ENCODE data around the gene GAS2L1. TPM values are rescaled to one million over a fixed set of nuclear protein-coding genes. Genes with fewer than 3 reads are reported as not detected.

The GAS2L1 gene
- polyA plus RNA-seq, 2 of the 4 experiments (the other 2 are of a cell fraction), result 7.6 to 17.2 TPM

DNA sequence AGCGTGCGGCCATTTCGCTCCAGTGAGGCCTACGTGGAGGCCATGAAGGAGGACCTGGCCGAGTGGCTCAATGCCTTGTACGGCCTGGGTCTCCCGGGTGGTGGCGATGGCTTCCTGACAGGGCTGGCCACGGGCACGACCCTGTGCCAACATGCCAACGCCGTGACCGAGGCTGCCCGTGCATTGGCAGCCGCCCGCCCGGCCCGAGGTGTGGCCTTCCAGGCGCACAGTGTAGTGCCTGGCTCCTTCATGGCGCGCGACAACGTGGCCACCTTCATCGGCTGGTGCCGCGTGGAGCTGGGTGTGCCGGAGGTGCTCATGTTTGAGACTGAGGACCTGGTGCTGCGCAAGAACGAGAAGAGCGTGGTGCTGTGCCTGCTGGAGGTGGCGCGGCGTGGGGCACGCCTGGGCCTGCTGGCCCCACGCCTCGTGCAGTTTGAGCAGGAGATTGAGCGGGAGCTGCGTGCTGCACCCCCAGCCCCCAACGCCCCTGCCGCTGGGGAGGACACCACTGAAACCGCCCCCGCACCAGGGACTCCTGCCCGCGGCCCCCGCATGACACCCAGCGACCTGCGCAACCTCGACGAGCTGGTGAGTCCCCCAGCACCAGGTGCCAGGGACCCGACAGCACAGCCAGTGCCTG, 1.8 kb downstream of the GAS2L1 start:
- 94% methylated on average over 25 of the region's 50 CpGs for WGBS (ENCODE audit: missing lambda C conversion rate)
- Histone ChIP-seq H3K4me2 (peak overlapping the region; percentile 94), H3K27ac (peak overlapping the region in 1 of 2 experiments; percentile 98; a peak in 3 of 6 replicates), H3K4me3 (no peak overlapping the region), H3K9me3 (no peaks in the 10 kb centered on the region), H3K4me1 (peaks cover 45% of the 10 kb centered on the region)
- no peak for TF ChIP-seq RNF2 (IDR thresholded peaks at IDR 0.05; ENCODE audit: borderline replicate concordance, low read depth)
- TF ChIP-seq, protein P1, sequence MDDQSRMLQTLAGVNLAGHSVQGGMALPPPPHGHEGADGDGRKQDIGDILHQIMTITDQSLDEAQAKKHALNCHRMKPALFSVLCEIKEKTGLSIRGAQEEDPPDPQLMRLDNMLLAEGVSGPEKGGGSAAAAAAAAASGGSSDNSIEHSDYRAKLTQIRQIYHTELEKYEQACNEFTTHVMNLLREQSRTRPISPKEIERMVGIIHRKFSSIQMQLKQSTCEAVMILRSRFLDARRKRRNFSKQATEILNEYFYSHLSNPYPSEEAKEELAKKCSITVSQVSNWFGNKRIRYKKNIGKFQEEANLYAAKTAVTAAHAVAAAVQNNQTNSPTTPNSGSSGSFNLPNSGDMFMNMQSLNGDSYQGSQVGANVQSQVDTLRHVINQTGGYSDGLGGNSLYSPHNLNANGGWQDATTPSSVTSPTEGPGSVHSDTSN (IDR thresholded peaks at IDR 0.05), result no peak
- TF ChIP-seq HOXA7 (CRISPR knock-in tag; IDR thresholded peaks at IDR 0.05), result no peak
- TF ChIP-seq NR3C1 (IDR thresholded peaks at IDR 0.05), result no peak
- no peak for TF ChIP-seq NPAS2 (CRISPR knock-in tag; IDR thresholded peaks at IDR 0.05; ENCODE audit: borderline replicate concordance)
- no peak for TF ChIP-seq EHMT2 (IDR thresholded peaks at IDR 0.05; ENCODE audit: low read depth)
- no peak for TF ChIP-seq CBX8 (IDR thresholded peaks at IDR 0.05)
- no peak for TF ChIP-seq RCOR1 (IDR thresholded peaks at IDR 0.05; ENCODE audit: low read depth, low read length)
- TF ChIP-seq FOSL2 (IDR thresholded peaks at IDR 0.05), result no peak
- TF ChIP-seq FOSL2 (CRISPR knock-in tag; IDR thresholded peaks at IDR 0.05), result no peak
- TF ChIP-seq, protein P2, sequence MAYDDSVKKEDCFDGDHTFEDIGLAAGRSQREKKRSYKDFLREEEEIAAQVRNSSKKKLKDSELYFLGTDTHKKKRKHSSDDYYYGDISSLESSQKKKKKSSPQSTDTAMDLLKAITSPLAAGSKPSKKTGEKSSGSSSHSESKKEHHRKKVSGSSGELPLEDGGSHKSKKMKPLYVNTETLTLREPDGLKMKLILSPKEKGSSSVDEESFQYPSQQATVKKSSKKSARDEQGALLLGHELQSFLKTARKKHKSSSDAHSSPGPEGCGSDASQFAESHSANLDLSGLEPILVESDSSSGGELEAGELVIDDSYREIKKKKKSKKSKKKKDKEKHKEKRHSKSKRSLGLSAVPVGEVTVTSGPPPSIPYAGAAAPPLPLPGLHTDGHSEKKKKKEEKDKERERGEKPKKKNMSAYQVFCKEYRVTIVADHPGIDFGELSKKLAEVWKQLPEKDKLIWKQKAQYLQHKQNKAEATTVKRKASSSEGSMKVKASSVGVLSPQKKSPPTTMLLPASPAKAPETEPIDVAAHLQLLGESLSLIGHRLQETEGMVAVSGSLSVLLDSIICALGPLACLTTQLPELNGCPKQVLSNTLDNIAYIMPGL (CRISPR knock-in tag; IDR thresholded peaks at IDR 0.05; ENCODE audit: borderline replicate concordance), result no peak
- TF ChIP-seq, protein P3, sequence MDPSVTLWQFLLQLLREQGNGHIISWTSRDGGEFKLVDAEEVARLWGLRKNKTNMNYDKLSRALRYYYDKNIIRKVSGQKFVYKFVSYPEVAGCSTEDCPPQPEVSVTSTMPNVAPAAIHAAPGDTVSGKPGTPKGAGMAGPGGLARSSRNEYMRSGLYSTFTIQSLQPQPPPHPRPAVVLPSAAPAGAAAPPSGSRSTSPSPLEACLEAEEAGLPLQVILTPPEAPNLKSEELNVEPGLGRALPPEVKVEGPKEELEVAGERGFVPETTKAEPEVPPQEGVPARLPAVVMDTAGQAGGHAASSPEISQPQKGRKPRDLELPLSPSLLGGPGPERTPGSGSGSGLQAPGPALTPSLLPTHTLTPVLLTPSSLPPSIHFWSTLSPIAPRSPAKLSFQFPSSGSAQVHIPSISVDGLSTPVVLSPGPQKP (IDR thresholded peaks at IDR 0.05; ENCODE audit: low read depth, low read length), result no peak
- no peak for TF ChIP-seq EP300 (IDR thresholded peaks at IDR 0.05)
- TF ChIP-seq HOXB5 (CRISPR knock-in tag; IDR thresholded peaks at IDR 0.05), result no peak
- TF ChIP-seq MAZ (IDR thresholded peaks at IDR 0.05; ENCODE audit: borderline replicate concordance, low read depth, low read length), result no peak
- no peak for TF ChIP-seq PHF8 (IDR thresholded peaks at IDR 0.05; ENCODE audit: borderline replicate concordance, low read depth)
- ATAC-seq, result no peak
- CTCF ChIA-PET, result interaction anchor here (0.9 kb wide), 1 partner anchor 50 kb away, joined by 3 read pairs; no protein-coding TSS in a partner anchor
- no peak for DNase-seq (ENCODE audit: low read depth in 1 of 2, low spot score in 1 of 2)
- POLR2A ChIA-PET, result no interaction called here
- no peak for FAIRE-seq

DNA sequence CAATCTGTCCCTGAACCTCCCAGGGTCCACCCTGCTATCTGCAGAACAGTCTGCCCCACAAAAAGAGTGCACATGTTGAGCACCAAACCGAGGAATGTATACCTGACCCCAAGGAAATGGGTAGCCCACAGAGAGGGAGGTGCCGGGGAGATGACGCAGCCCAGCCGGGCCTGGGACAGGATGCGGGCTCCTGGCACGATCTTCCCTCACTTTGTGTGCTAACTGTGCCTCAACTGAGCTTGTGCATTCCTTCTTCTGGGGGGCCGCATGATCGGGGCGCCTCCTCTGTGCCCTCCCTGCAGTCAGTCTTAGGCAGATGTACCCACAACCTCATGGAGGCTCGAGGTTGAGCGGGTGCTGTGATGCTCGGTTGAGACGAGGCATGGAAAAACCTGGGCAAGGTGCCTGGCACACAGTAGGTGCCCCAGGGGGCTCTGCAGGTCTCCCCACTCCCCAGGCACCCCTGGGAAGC, 2.4 kb downstream of the GAS2L1 start:
- Histone ChIP-seq H3K27ac (peak overlapping the region in 1 of 2 experiments; percentile 98; a peak in 3 of 6 replicates), H3K4me3 (no peak overlapping the region), H3K4me1 (peaks cover 42% of the 10 kb centered on the region), H3K4me2 (peak overlapping the region; percentile 94; the same call in 2 of the 3 replicates), H3K9me3 (no peaks in the 10 kb centered on the region)
- WGBS (ENCODE audit: missing lambda C conversion rate), result 81% methylated on average over 7 of the region's 13 CpGs
- CTCF ChIA-PET, result interaction anchor here (0.9 kb wide), 1 partner anchor 50 kb away, joined by 3 read pairs; no protein-coding TSS in a partner anchor
- no peak for ATAC-seq
- DNase-seq (ENCODE audit: low read depth in 1 of 2, low spot score in 1 of 2), result no peak
- POLR2A ChIA-PET, result no interaction called here
- no peak for FAIRE-seq
- TF ChIP-seq FOSB (CRISPR knock-in tag; IDR thresholded peaks at IDR 0.05) (no peak), EHMT2 (IDR thresholded peaks at IDR 0.05; ENCODE audit: low read depth) (no peak), RNF2 (IDR thresholded peaks at IDR 0.05; ENCODE audit: borderline replicate concordance, low read depth) (no peak), NFE2L2 (conservative IDR thresholded peaks at IDR 0.05; ENCODE audit: low read length) (no peak)
- TF ChIP-seq, protein P1 (IDR thresholded peaks at IDR 0.05), result no peak
- TF ChIP-seq, protein P4, sequence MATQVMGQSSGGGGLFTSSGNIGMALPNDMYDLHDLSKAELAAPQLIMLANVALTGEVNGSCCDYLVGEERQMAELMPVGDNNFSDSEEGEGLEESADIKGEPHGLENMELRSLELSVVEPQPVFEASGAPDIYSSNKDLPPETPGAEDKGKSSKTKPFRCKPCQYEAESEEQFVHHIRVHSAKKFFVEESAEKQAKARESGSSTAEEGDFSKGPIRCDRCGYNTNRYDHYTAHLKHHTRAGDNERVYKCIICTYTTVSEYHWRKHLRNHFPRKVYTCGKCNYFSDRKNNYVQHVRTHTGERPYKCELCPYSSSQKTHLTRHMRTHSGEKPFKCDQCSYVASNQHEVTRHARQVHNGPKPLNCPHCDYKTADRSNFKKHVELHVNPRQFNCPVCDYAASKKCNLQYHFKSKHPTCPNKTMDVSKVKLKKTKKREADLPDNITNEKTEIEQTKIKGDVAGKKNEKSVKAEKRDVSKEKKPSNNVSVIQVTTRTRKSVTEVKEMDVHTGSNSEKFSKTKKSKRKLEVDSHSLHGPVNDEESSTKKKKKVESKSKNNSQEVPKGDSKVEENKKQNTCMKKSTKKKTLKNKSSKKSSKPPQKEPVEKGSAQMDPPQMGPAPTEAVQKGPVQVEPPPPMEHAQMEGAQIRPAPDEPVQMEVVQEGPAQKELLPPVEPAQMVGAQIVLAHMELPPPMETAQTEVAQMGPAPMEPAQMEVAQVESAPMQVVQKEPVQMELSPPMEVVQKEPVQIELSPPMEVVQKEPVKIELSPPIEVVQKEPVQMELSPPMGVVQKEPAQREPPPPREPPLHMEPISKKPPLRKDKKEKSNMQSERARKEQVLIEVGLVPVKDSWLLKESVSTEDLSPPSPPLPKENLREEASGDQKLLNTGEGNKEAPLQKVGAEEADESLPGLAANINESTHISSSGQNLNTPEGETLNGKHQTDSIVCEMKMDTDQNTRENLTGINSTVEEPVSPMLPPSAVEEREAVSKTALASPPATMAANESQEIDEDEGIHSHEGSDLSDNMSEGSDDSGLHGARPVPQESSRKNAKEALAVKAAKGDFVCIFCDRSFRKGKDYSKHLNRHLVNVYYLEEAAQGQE (IDR thresholded peaks at IDR 0.05), result no peak

Measured in A549 (cell line).